Parathyroid adenoma (tissue), 2 donors: Measurements from ENCODE around the gene METTL8.

Experiments used
- H2AFZ ChIP-seq: fragments of 300-600 bp; sonication (generic); one replicate; pipeline ENCODE4 v1.7.0; 2017; ENCODE audit warnings: antibody characterized with exemption, mild to moderate bottlenecking
- H3K27ac ChIP-seq: fragments of 300-600 bp; sonication (generic); one replicate; pipeline ENCODE4 v1.7.0; 2017
- H3K27me3 ChIP-seq: fragments of 300-600 bp; sonication (generic); one replicate; pipeline ENCODE4 v1.7.0; 2017; ENCODE audit warnings: low read length; ENCODE audit not compliant: control insufficient read depth, insufficient read depth
- H3K36me3 ChIP-seq: fragments of 300-600 bp; sonication (generic); one replicate; pipeline ENCODE4 v1.7.0; 2017; ENCODE audit warnings: low read length; ENCODE audit not compliant: control insufficient read depth, insufficient read depth
- H3K4me1 ChIP-seq: fragments of 300-600 bp; sonication (generic); one replicate; pipeline ENCODE4 v1.7.0; 2017; ENCODE audit warnings: control low read depth
- H3K4me2 ChIP-seq: fragments of 300-600 bp; sonication (generic); one replicate; pipeline ENCODE4 v1.7.0; 2017; ENCODE audit warnings: low read length
- H3K4me3 ChIP-seq: fragments of 300-600 bp; sonication (generic); one replicate; pipeline ENCODE4 v1.7.0; 2017; ENCODE audit warnings: low read depth, low read length
- H3K79me2 ChIP-seq: fragments of 300-600 bp; sonication (generic); one replicate; pipeline ENCODE4 v1.7.0; 2017; ENCODE audit warnings: control low read depth
- H3K9ac ChIP-seq: fragments of 300-600 bp; sonication (generic); one replicate; pipeline ENCODE4 v1.7.0; 2017; ENCODE audit warnings: mild to moderate bottlenecking
- H3K9me3 ChIP-seq: fragments of 300-600 bp; sonication (generic); one replicate; pipeline ENCODE4 v1.7.0; 2017; ENCODE audit warnings: low read length; ENCODE audit not compliant: control insufficient read depth
- TF ChIP-seq, protein P1 (sequence below): fragments of 300-600 bp; sonication (generic); IDR thresholded peaks from one replicate; pipeline ENCODE4 v1.7.0; 2017; ENCODE audit warnings: antibody characterized with exemption, mild to moderate bottlenecking
- donor health status: primary hyperparathyroidism.

The METTL8 gene

DNA sequence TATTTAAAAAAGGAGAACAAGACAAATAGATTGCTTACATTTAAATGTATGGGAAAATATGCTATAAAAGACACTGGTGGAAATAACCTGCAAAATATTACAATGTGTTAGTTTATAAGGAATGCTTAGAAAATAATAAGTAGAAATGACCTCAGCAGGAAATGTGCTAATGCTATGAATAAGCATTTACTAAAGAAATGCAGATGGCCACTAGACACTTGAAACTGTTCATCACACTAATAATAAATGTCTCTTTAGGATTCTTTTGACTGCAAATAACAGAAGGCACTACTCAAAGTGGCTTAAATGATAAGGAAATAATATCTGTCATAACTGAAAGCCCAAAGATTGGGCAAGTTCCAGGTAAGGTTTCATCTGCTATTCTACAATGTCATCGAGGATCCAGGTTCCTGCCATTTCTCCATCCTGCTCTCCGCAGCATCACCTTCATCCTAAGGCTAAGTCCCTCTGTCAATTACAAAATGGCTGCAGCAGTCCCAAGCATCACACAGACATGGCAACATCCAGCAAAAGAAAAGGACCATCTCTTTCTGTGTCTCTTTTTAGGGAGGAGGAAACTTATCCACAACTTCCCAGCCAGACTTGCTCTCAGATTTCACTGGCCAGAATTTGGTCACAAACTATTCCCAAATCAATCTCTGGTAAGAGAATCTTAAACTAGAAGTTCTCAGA lies 21.9 kb downstream of the METTL8 start:
- Histone ChIP-seq H3K79me2 (no peaks in the 10 kb centered on the region), H3K4me1 (peaks cover 3% of the 10 kb centered on the region), H3K9me3 (no peaks in the 10 kb centered on the region), H3K4me2 (no peak overlapping the region), H2AFZ (no peak overlapping the region), H3K27ac (no peak overlapping the region), H3K36me3 (no peaks in the 10 kb centered on the region), H3K4me3 (no peak overlapping the region), H3K9ac (no peak overlapping the region), H3K27me3 (no peaks in the 10 kb centered on the region)
- TF ChIP-seq, protein P1, sequence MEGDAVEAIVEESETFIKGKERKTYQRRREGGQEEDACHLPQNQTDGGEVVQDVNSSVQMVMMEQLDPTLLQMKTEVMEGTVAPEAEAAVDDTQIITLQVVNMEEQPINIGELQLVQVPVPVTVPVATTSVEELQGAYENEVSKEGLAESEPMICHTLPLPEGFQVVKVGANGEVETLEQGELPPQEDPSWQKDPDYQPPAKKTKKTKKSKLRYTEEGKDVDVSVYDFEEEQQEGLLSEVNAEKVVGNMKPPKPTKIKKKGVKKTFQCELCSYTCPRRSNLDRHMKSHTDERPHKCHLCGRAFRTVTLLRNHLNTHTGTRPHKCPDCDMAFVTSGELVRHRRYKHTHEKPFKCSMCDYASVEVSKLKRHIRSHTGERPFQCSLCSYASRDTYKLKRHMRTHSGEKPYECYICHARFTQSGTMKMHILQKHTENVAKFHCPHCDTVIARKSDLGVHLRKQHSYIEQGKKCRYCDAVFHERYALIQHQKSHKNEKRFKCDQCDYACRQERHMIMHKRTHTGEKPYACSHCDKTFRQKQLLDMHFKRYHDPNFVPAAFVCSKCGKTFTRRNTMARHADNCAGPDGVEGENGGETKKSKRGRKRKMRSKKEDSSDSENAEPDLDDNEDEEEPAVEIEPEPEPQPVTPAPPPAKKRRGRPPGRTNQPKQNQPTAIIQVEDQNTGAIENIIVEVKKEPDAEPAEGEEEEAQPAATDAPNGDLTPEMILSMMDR = no peak

DNA sequence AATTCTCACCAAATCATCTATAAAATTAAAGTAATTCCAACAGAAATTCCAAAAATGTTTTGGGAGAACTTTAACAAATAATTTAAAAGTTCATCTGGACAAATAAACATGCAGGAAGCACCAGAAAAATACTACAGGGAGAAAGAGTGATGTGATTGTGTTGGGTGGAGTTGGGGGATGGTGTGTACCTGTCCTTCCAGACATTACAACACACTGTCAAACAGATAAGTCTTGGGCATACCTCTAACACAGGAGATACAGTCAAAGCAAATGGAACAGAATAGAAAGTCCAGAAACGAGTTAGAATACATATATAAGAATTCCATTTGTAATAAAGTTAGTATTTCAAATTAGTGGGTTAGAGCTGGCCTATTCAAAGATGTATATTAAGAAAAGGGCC lies 22.6 kb downstream of the METTL8 start:
- Histone ChIP-seq H3K79me2 (no peaks in the 10 kb centered on the region), H3K9ac (no peak overlapping the region), H3K27ac (no peak overlapping the region), H3K4me3 (no peak overlapping the region), H3K9me3 (no peaks in the 10 kb centered on the region), H3K4me1 (peaks cover 3% of the 10 kb centered on the region), H3K27me3 (no peaks in the 10 kb centered on the region), H3K36me3 (no peaks in the 10 kb centered on the region), H3K4me2 (no peak overlapping the region), H2AFZ (no peak overlapping the region)
- TF ChIP-seq, protein P1 = no peak

DNA sequence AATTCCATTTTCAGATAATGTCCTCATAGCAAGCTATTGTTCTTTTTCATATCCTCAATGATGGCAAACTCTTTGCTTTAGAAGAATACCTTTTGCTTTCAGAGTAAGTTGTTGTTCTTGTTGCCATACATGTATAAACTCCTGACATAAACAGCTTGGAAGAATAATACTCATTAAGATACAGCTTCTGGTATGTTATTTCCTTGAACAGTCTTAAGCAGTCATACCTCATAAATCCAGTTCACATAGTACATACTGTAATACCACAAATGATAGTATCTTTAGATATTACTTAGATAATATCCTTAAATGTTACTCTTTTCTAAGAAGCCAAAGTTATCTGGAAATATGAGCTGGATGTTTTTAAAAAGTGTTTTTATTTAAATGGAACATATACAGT lies 23.2 kb downstream of the METTL8 start:
- Histone ChIP-seq H3K9ac (no peak overlapping the region), H3K4me3 (no peak overlapping the region), H2AFZ (no peak overlapping the region), H3K27ac (no peak overlapping the region), H3K9me3 (no peaks in the 10 kb centered on the region), H3K79me2 (no peaks in the 10 kb centered on the region), H3K4me2 (no peak overlapping the region), H3K4me1 (peaks cover 3% of the 10 kb centered on the region), H3K27me3 (no peaks in the 10 kb centered on the region), H3K36me3 (no peaks in the 10 kb centered on the region)
- TF ChIP-seq, protein P1 = no peak

DNA sequence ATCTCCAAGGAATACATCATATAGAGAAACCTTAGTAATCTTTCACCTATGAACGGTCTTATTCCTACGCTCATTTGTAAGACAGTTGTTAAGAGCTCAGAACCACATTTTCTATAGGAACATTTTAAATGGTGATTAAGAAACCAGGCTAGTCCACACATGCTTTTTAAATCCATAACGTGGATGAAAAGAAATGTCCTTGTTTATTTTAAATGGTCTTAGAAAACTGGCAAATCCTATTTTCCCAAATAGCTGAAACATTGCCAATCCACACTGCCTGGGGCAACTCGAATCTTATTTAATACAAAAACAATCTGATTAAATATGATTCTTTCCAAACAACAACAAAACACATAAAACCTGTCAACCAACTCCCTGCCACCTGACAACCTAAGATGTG lies 23.7 kb downstream of the METTL8 start:
- Histone ChIP-seq H3K27ac (no peak overlapping the region), H3K4me1 (peaks cover 8% of the 10 kb centered on the region), H3K36me3 (no peaks in the 10 kb centered on the region), H3K9me3 (no peaks in the 10 kb centered on the region), H3K79me2 (no peaks in the 10 kb centered on the region), H3K4me3 (no peak overlapping the region), H3K27me3 (no peaks in the 10 kb centered on the region), H3K9ac (no peak overlapping the region), H2AFZ (no peak overlapping the region), H3K4me2 (no peak overlapping the region)
- TF ChIP-seq, protein P1 = no peak

DNA sequence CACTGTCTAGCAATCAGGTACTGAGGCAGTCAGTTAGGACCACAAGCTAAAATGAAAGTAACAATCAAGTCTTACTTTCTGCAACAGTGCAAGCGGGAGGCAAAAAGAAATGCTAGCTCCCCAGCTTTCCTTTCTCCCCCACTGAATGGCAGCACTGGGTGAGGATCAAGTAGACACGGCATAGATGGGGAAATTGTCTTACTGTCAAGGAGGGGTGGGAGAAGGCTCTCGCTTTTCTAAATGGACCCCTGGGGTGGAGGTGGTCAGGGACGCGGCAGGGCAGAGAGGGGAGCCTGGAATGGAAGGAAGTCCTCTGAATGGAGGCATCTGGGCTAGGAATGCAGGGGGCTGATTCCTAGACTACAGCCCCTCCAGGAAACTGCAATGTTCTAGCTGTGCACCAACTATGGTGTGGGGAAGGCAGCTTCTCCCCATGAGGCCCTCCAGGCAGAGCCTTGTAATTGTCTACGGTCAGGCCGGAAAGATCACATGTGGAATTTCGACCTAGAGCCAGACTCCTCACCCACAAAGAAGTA lies 24.3 kb downstream of the METTL8 start:
- H2AFZ ChIP-seq = no peak overlapping the region
- no peaks in the 10 kb centered on the region for H3K79me2 ChIP-seq
- no peak overlapping the region for H3K4me2 ChIP-seq
- H3K9me3 ChIP-seq = no peaks in the 10 kb centered on the region
- H3K27ac ChIP-seq = no peak overlapping the region
- no peak overlapping the region for H3K9ac ChIP-seq
- no peaks in the 10 kb centered on the region for H3K36me3 ChIP-seq
- H3K27me3 ChIP-seq = no peaks in the 10 kb centered on the region
- TF ChIP-seq, protein P1 = no peak
- H3K4me1 ChIP-seq = peaks cover 8% of the 10 kb centered on the region
- H3K4me3 ChIP-seq = no peak overlapping the region
